K562 (cell line): Measurements from ENCODE around the gene RALGPS1. TPM values are rescaled to one million over a fixed set of nuclear protein-coding genes. Genes with fewer than 3 reads are reported as not detected.

Experiments
- ATAC-seq: fragments of 200-7000 bp; cut with Tn5 transposase; 3 replicates; pipeline ENCODE4 v1.9.1; 2020; ENCODE audit warnings: moderate library complexity
- BruUV-seq: library from RNA; stranded (reverse); fragments of 400-500 nt; replicated peaks from 2 replicates; lab custom pipeline; 2021; lab: Mats Ljungman, UMichigan
- CTCF ChIA-PET: fragments of 300-600 bp; formaldehyde crosslinking; extraction: SDS; loops from one replicate; lab custom pipeline; 2021; ENCODE audit warnings: low intra/inter-chr PET ratio; lab: Yijun Ruan, JAX
- POLR2A ChIA-PET: fragments of 300-600, 350-650 bp; sonication (Branson Sonifier 250); formaldehyde crosslinking; extraction: SDS; loops from one replicate; lab custom pipeline; 2021; ENCODE audit warnings: antibody characterized with exemption, inconsistent platforms; lab: Yijun Ruan, JAX
- DNase-seq, 4 experiments: peaks; one replicate each; pipeline versions ENCODE4 v3.0.0 to v3.0.0-alpha.2; 2011 to 2018; ENCODE audit warnings: low spot score in 3 of 4, mixed read lengths in 3 of 4; ENCODE audit errors: extremely low read depth in 1 of 4
- FAIRE-seq: peaks from 2 replicates; lab custom pipeline; 2011; peaks lifted over from hg19 to GRCh38; lab: Jason Lieb, UNC
- H2AFZ ChIP-seq: 2 replicates; pipeline ENCODE4 v1.6.0; 2011; ENCODE audit warnings: low read depth, low read length, control low read depth, inconsistent platforms
- H3K27ac ChIP-seq: fragments of 200-600 bp; 3 replicates; pipeline ENCODE4 v1.8.0; 2011; ENCODE audit warnings: low read depth, mild to moderate bottlenecking, control low read depth, inconsistent platforms, low read length, moderate library complexity, mixed read lengths; ENCODE audit errors: extremely low read depth
- H3K27me3 ChIP-seq, 2 experiments: fragments of 300-600 bp in 1 of 2; 2 replicates in 1 of 2; 3 replicates in 1 of 2; pipeline versions ENCODE4 v1.6.0 to v1.8.0; 2011; ENCODE audit warnings: inconsistent platforms in 2 of 2, low read length in 2 of 2, mild to moderate bottlenecking in 1 of 2, mixed read lengths in 1 of 2, moderate library complexity in 1 of 2; ENCODE audit not compliant: control insufficient read depth in 2 of 2, insufficient read depth in 2 of 2
- H3K36me3 ChIP-seq: fragments of 300-600 bp; 3 replicates; pipeline ENCODE4 v1.8.0; 2011; ENCODE audit warnings: mild to moderate bottlenecking, low read length, inconsistent platforms; ENCODE audit not compliant: control insufficient read depth, insufficient read depth
- H3K4me1 ChIP-seq, 2 experiments: fragments of 200-600 bp in 1 of 2; replicated peaks in 1 of 2; 2 replicates in 1 of 2; 3 replicates in 1 of 2; pipeline versions ENCODE4 v1.5.1 to v1.8.0; 2011; ENCODE audit warnings: inconsistent platforms in 2 of 2, low read length in 2 of 2, mild to moderate bottlenecking in 1 of 2, mixed read lengths in 1 of 2, moderate library complexity in 1 of 2; ENCODE audit not compliant: control insufficient read depth in 2 of 2, insufficient read depth in 2 of 2
- H3K4me2 ChIP-seq: 2 replicates; pipeline ENCODE4 v1.6.1; 2011; ENCODE audit warnings: low read length, control low read depth, inconsistent platforms, mixed read lengths; ENCODE audit not compliant: insufficient read depth
- H3K4me3 ChIP-seq: fragments of 200-600 bp; sonication (generic), shearing (Covaris generic); 2 replicates; pipeline ENCODE4 v1.5.1; 2016; ENCODE audit warnings: control low read depth, inconsistent platforms
- H3K79me2 ChIP-seq: fragments of 200-600 bp; 3 replicates; pipeline ENCODE4 v1.8.0; 2011; ENCODE audit warnings: low read length, inconsistent platforms; ENCODE audit not compliant: control insufficient read depth, insufficient read depth
- H3K9ac ChIP-seq, 2 experiments: 2 replicates each; pipeline versions ENCODE4 v1.6.0 to v1.6.1; 2011; ENCODE audit warnings: low read depth in 2 of 2, low read length in 2 of 2, control low read depth in 1 of 2, inconsistent platforms in 1 of 2, mild to moderate bottlenecking in 1 of 2, mixed read lengths in 1 of 2; ENCODE audit not compliant: insufficient read depth in 1 of 2
- H3K9me1 ChIP-seq: one replicate; pipeline ENCODE4 v1.6.0; 2011; ENCODE audit warnings: inconsistent platforms, mild to moderate bottlenecking, low read length, moderate library complexity; ENCODE audit not compliant: control insufficient read depth, insufficient read depth
- H3K9me3 ChIP-seq: replicated peaks from 2 replicates; pipeline ENCODE4 v1.5.1; 2011; ENCODE audit warnings: low read depth, low read length, inconsistent platforms; ENCODE audit not compliant: control insufficient read depth, insufficient read depth
- H4K20me1 ChIP-seq: replicated peaks from 2 replicates; pipeline ENCODE4 v1.6.1; 2011; ENCODE audit warnings: low read length, inconsistent platforms, mixed read lengths; ENCODE audit not compliant: control insufficient read depth, insufficient read depth
- BCOR ChIP-seq: fragments of 450-650 bp; IDR thresholded peaks from 2 replicates; pipeline ENCODE4 v1.6.1; 2016
- CBFB ChIP-seq: sonication (generic); formaldehyde crosslinking; IDR thresholded peaks from 2 replicates; pipeline ENCODE4 v1.4.0; 2020; ENCODE audit warnings: mild to moderate bottlenecking, missing genetic modification reagents
- DACH1 ChIP-seq: fragments of 450-650 bp; IDR thresholded peaks from 2 replicates; pipeline ENCODE4 v1.6.1; 2018; ENCODE audit not compliant: partially characterized antibody
- DDX20 ChIP-seq: fragments of 450-650 bp; IDR thresholded peaks from 2 replicates; pipeline ENCODE4 v1.6.1; 2016; ENCODE audit warnings: missing genetic modification characterization, low read depth, mild to moderate bottlenecking, missing compliant biosample characterization, moderate library complexity
- EWSR1 ChIP-seq: fragments of 450-650 bp; IDR thresholded peaks from 2 replicates; pipeline ENCODE4 v1.6.1; 2018; ENCODE audit warnings: borderline replicate concordance, mild to moderate bottlenecking, low read depth, moderate library complexity; ENCODE audit not compliant: partially characterized antibody
- EZH2 ChIP-seq: IDR thresholded peaks from 2 replicates; pipeline ENCODE4 v1.6.1; 2012; ENCODE audit warnings: low read depth, mild to moderate bottlenecking, inconsistent platforms, low read length, borderline replicate concordance
- POLR3A ChIP-seq: IDR thresholded peaks from 2 replicates; pipeline ENCODE4 v1.6.1; 2011; ENCODE audit warnings: borderline replicate concordance, mild to moderate bottlenecking, moderate library complexity; ENCODE audit not compliant: insufficient read length, insufficient read depth; ENCODE audit errors: extremely low read depth
- PTBP1 ChIP-seq: fragments of 200-400 bp; formaldehyde crosslinking; IDR thresholded peaks from 2 replicates; pipeline ENCODE4 v1.6.1; 2017; ENCODE audit warnings: low read depth, low read length
- SMAD4 ChIP-seq: fragments of 250-450 bp; sonication (Bioruptor Pico); conservative IDR thresholded peaks from 2 replicates; pipeline ENCODE4 v1.8.0; 2021; ENCODE audit warnings: inconsistent platforms, mild to moderate bottlenecking, moderate library complexity
- TFAM ChIP-seq: fragments of 250-450 bp; sonication (Bioruptor Pico); conservative IDR thresholded peaks from 2 replicates; pipeline ENCODE4 v1.5.0; 2021; ENCODE audit warnings: mild to moderate bottlenecking, moderate library complexity
- ZC3H8 ChIP-seq: fragments of 450-650 bp; IDR thresholded peaks from 2 replicates; pipeline ENCODE4 v1.6.1; 2017
- ZNF263 ChIP-seq: sonication (generic); formaldehyde crosslinking; IDR thresholded peaks from 2 replicates; pipeline ENCODE4 v1.8.0; 2022; ENCODE audit warnings: mild to moderate bottlenecking, missing genetic modification reagents, borderline replicate concordance
- ZNF764 ChIP-seq: fragments of 250-450 bp; sonication (Bioruptor Pico); IDR thresholded peaks from 2 replicates; pipeline ENCODE4 v1.4.0; 2020; ENCODE audit warnings: low read depth, mild to moderate bottlenecking, moderate library complexity
- ZNF830 ChIP-seq: fragments of 250-450 bp; sonication (Bioruptor Pico); IDR thresholded peaks from 2 replicates; pipeline ENCODE4 v1.5.0; 2021; ENCODE audit warnings: mild to moderate bottlenecking
- WGBS: fragments of 100-300 bp; shearing (Covaris generic); methylation state at CpG from one replicate; pipeline ENCODE4 v1.1.6; 2016; ENCODE audit warnings: low coverage, mixed read lengths; ENCODE audit not compliant: insufficient coverage; ENCODE audit errors: missing lambda C conversion rate; 5-methylcytosine and 5-hydroxymethylcytosine counted together
- in situ Hi-C: fragments of 300-500 bp; cut with MboI; formaldehyde crosslinking; loops from 4 replicates; pipeline ENCODE4 v1.15.0; 2018; ENCODE audit warnings: inconsistent platforms, mixed read lengths
- intact Hi-C: fragments of 100-400 bp; cut with micrococcal nuclease; formaldehyde crosslinking; loops from 2 replicates; pipeline ENCODE4 v1.14.2; 2022
- polyA plus RNA-seq, 8 experiments: library from polyadenylated mRNA; depleted of rRNA in 4 of 8; stranded (reverse) in 5 of 8; unstranded in 3 of 8; fragments of >200 nt; fragmentation: Nextera tagmentation in 2 of 8; fragmentation: Illumina TruSeq in 1 of 8; extraction: Ambion mirVana in 2 of 8; extraction: Trizol in 1 of 8; gene quantifications; 2 replicates each; pipeline versions ENCODE4 v1.2.1 to v1.2.3, GENCODE V29; 2011 to 2014; ENCODE audit warnings: inconsistent platforms in 1 of 8, missing spikeins in 1 of 8
- total RNA-seq, 7 experiments: library from RNA; depleted of rRNA in 6 of 7; stranded (reverse); fragments of >200 nt in 6 of 7; fragmentation: Illumina TruSeq in 2 of 7; extraction: Trizol in 2 of 7; gene quantifications; 2 replicates each; pipeline versions ENCODE4 v1.2.1 to v1.2.3, GENCODE V29; 2011 to 2021; ENCODE audit warnings: low replicate concordance in 1 of 7
- TF ChIP-seq, protein P1 (sequence below), 2 experiments: fragments of 200-800 bp in 1 of 2; sonication (Bioruptor generic) in 1 of 2; sonication (generic) in 1 of 2; formaldehyde crosslinking in 1 of 2; IDR thresholded peaks in 1 of 2; conservative IDR thresholded peaks in 1 of 2; 2 replicates each; pipeline versions ENCODE4 v1.5.0 to v1.6.1; 2016 to 2020; ENCODE audit warnings: missing compliant biosample characterization in 1 of 2, missing genetic modification characterization in 1 of 2, missing genetic modification reagents in 1 of 2
- TF ChIP-seq, protein P2 (sequence below): fragments of 450-650 bp; formaldehyde crosslinking; IDR thresholded peaks from 2 replicates; pipeline ENCODE4 v1.4.0; 2020; ENCODE audit warnings: mild to moderate bottlenecking, moderate library complexity
- TF ChIP-seq, protein P3 (sequence below): conservative IDR thresholded peaks from 2 replicates; pipeline ENCODE4 v1.6.1; 2011; ENCODE audit warnings: low read depth, mild to moderate bottlenecking, low read length; ENCODE audit not compliant: control insufficient read depth
- TF ChIP-seq, protein P4 (sequence below): fragments of 450-650 bp; formaldehyde crosslinking; IDR thresholded peaks from 2 replicates; pipeline ENCODE4 v1.4.0; 2022; ENCODE audit warnings: missing genetic modification characterization

RALGPS1 gene
- total and polyA plus RNA-seq, 9 of the 15 experiments (the other 6 are each of a cell fraction or from before 2014, with no cell fraction given) = 0.04 to 2.6 (median 1.5) TPM

DNA sequence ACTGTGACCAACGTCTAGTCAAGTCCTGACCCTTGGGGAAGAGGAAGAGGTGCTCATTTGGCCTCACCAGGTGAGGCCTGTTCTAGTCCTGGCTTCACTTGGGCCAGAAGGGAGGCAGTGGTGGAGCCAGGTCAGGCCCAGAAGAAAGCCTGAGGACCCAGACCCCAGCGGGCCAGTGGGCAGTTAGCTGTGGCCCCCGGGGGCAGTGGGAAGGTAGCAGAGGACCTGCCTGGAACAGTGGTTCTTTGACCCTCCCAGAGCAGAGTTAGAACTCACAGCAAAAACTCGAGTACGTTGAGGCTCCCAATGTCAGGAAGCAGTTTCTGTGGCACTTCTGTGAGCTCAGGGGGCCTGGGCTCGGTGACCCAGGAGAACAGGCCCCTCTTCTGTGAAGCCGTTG, 284.0 kb downstream of the RALGPS1 start:
- Histone ChIP-seq H3K9me3 (no peaks in the 10 kb centered on the region), H3K27ac (no peak overlapping the region), H4K20me1 (peaks cover 11% of the 10 kb centered on the region), H3K36me3 (no peaks in the 10 kb centered on the region), H2AFZ (no peak overlapping the region), H3K27me3 (peaks cover 0 to 68% of the 10 kb centered on the region in 2 experiments; a peak in 3 of 5 replicates), H3K9me1 (no peaks in the 10 kb centered on the region), H3K4me2 (no peak overlapping the region), H3K9ac (no peak overlapping the region), H3K4me3 (no peak overlapping the region), H3K79me2 (no peaks in the 10 kb centered on the region), H3K4me1 (peaks cover 0 to 10% of the 10 kb centered on the region in 2 experiments; a peak in 1 of 5 replicates)
- in situ Hi-C loops (no loop called here), intact Hi-C loops (no loop called here)
- ChIA-PET CTCF (interaction anchor here (0.5 to 4.4 kb wide), 8 partner anchors 85 to 426 kb away, joined by 4 to 85 read pairs (median 6); no protein-coding TSS in a partner anchor), POLR2A (interaction anchor here (1.4 kb wide), 1 partner anchor 253 kb away, joined by 3 read pairs; no protein-coding TSS in a partner anchor)
- no peak for ATAC-seq
- FAIRE-seq = no peak
- 23% methylated on average over 6 of the region's 7 CpGs for WGBS
- BruUV-seq = no TSS peak
- no peak for DNase-seq
- TF ChIP-seq ZNF263 (CRISPR knock-in tag) (no peak), TFAM (CRISPR knock-in tag) (no peak), DACH1 (no peak), ZNF830 (CRISPR knock-in tag) (no peak), PTBP1 (no peak), EWSR1 (no peak), ZC3H8 (no peak), EZH2 (no peak), CBFB (CRISPR knock-in tag) (no peak), ZNF764 (CRISPR knock-in tag) (no peak), SMAD4 (no peak), BCOR (no peak), POLR3A (no peak), DDX20 (no peak)
- TF ChIP-seq, protein P1, sequence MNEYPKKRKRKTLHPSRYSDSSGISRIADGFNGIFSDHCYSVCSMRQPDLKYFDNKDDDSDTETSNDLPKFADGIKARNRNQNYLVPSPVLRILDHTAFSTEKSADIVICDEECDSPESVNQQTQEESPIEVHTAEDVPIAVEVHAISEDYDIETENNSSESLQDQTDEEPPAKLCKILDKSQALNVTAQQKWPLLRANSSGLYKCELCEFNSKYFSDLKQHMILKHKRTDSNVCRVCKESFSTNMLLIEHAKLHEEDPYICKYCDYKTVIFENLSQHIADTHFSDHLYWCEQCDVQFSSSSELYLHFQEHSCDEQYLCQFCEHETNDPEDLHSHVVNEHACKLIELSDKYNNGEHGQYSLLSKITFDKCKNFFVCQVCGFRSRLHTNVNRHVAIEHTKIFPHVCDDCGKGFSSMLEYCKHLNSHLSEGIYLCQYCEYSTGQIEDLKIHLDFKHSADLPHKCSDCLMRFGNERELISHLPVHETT (CRISPR knock-in tag; conservative IDR thresholded peaks at IDR 0.05 in 1 of 2, IDR thresholded peaks at IDR 0.05 in 1 of 2) = no peak
- TF ChIP-seq, protein P2, sequence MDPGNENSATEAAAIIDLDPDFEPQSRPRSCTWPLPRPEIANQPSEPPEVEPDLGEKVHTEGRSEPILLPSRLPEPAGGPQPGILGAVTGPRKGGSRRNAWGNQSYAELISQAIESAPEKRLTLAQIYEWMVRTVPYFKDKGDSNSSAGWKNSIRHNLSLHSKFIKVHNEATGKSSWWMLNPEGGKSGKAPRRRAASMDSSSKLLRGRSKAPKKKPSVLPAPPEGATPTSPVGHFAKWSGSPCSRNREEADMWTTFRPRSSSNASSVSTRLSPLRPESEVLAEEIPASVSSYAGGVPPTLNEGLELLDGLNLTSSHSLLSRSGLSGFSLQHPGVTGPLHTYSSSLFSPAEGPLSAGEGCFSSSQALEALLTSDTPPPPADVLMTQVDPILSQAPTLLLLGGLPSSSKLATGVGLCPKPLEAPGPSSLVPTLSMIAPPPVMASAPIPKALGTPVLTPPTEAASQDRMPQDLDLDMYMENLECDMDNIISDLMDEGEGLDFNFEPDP (CRISPR knock-in tag) = no peak
- TF ChIP-seq, protein P3, sequence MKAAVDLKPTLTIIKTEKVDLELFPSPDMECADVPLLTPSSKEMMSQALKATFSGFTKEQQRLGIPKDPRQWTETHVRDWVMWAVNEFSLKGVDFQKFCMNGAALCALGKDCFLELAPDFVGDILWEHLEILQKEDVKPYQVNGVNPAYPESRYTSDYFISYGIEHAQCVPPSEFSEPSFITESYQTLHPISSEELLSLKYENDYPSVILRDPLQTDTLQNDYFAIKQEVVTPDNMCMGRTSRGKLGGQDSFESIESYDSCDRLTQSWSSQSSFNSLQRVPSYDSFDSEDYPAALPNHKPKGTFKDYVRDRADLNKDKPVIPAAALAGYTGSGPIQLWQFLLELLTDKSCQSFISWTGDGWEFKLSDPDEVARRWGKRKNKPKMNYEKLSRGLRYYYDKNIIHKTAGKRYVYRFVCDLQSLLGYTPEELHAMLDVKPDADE = no peak
- TF ChIP-seq, protein P4, sequence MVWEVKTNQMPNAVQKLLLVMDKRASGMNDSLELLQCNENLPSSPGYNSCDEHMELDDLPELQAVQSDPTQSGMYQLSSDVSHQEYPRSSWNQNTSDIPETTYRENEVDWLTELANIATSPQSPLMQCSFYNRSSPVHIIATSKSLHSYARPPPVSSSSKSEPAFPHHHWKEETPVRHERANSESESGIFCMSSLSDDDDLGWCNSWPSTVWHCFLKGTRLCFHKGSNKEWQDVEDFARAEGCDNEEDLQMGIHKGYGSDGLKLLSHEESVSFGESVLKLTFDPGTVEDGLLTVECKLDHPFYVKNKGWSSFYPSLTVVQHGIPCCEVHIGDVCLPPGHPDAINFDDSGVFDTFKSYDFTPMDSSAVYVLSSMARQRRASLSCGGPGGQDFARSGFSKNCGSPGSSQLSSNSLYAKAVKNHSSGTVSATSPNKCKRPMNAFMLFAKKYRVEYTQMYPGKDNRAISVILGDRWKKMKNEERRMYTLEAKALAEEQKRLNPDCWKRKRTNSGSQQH (CRISPR knock-in tag) = no peak
